Stimulated activated CD4-positive, alpha-beta T cell treated with anti-CD3 and anti-CD28 coated beads, Interleukin-1b, Interleukin-23, amount 100 ng/mL, for 48 hours (primary cell): ENCODE measurements around the gene WRAP53.

Experiments
- DNase-seq: peaks from one replicate; pipeline ENCODE4 v3.0.0-alpha.2; 2020

WRAP53 gene

GRCh38 chr17:7684851-7685532 is 3.3 kb upstream of the WRAP53 start:
- DNase-seq = no peak

GRCh38 chr17:7685533-7686221 is 2.6 kb upstream of the WRAP53 start:
- DNase-seq = peak; percentile 92

- peak; percentile 81 for DNase-seq
Measured at GRCh38 chr17:7686222-7687071, 1.8 kb upstream of the WRAP53 start.

GRCh38 chr17:7687072-7687907 is 987 bp upstream of the WRAP53 start, which contains the start of gene TP53:
TSS of gene TP53 (minus strand) at chr17:7687490. CDS start at chr17:7676594, 10,896 bp downstream.
- DNase-seq = peak; percentile 91

GRCh38 chr17:7688808-7689316 is 585 bp downstream of the WRAP53 start:
- no peak for DNase-seq

- no peak for DNase-seq
Measured at GRCh38 chr17:7695586-7695985, 7.3 kb downstream of the WRAP53 start.

GRCh38 chr17:7697828-7698588 is 9.7 kb downstream of the WRAP53 start:
- DNase-seq = no peak

- DNase-seq = no peak
Measured at GRCh38 chr17:7700510-7700909, 12.2 kb downstream of the WRAP53 start.

- DNase-seq = no peak
Measured at GRCh38 chr17:7701681-7702080, 13.4 kb downstream of the WRAP53 start.

- no peak for DNase-seq
Measured at GRCh38 chr17:7702776-7703175, 14.5 kb downstream of the WRAP53 start.

GRCh38 chr17:7703584-7704479 is 15.6 kb downstream of the WRAP53 start:
- no peak for DNase-seq

GRCh38 chr17:7704601-7705268 is 16.5 kb downstream of the WRAP53 start, which contains the start of gene EFNB3:
TSS of gene EFNB3 (plus strand) at chr17:7705202. CDS start at chr17:7705599, 397 bp downstream.
- no peak for DNase-seq

- DNase-seq = no peak
Measured at GRCh38 chr17:7705269-7706255, 17.3 kb downstream of the WRAP53 start.

- no peak for DNase-seq
Measured at GRCh38 chr17:7706631-7707354, 18.5 kb downstream of the WRAP53 start.

- DNase-seq = no peak
Measured at GRCh38 chr17:7707446-7707845, 19.2 kb downstream of the WRAP53 start.

- DNase-seq = no peak
Measured at GRCh38 chr17:7707858-7708750, 19.8 kb downstream of the WRAP53 start.

- DNase-seq = no peak
Measured at GRCh38 chr17:7709031-7709430, 20.8 kb downstream of the WRAP53 start.
